Activated B cell treated with CpG ODN at 0.5 μM for 24 hours (primary cell): ENCODE measurements around the gene TAGLN2. TPM values are rescaled to one million over a fixed set of nuclear protein-coding genes. Genes with fewer than 3 reads are reported as not detected.
A peak's percentile ranks its signal among the peaks of the same experiment; 100 is the strongest.

Source experiments
- ATAC-seq: fragments of 200-7000 bp; cut with Tn5 transposase; one replicate; pipeline ENCODE4 v1.10.0; 2021; ENCODE audit warnings: low read depth, mild to moderate bottlenecking, moderate library complexity
- CTCF ChIA-PET: fragments of 350-600 bp; sonication (Branson Sonifier 250); formaldehyde crosslinking; loops from one replicate; lab custom pipeline; 2021; ENCODE audit warnings: antibody characterized with exemption; lab: Charles Lee
- POLR2A ChIA-PET: fragments of 350-600 bp; sonication (Branson Sonifier 250); formaldehyde crosslinking; loops from one replicate; lab custom pipeline; 2021; ENCODE audit warnings: antibody characterized with exemption; lab: Charles Lee
- DNase-seq: peaks from one replicate; pipeline ENCODE4 v3.0.0; 2022
- H3K27ac Mint-ChIP-seq: one replicate; pipeline ENCODE4 v1.8.0; 2020; ENCODE audit warnings: mixed read lengths
- H3K27me3 Mint-ChIP-seq: one replicate; pipeline ENCODE4 v1.8.0; 2021; ENCODE audit warnings: mixed read lengths
- H3K36me3 Mint-ChIP-seq: one replicate; pipeline ENCODE4 v1.8.0; 2021; ENCODE audit warnings: low read depth, mixed read lengths
- H3K4me1 Mint-ChIP-seq: one replicate; pipeline ENCODE4 v1.8.0; 2021; ENCODE audit warnings: mixed read lengths
- H3K4me3 Mint-ChIP-seq: one replicate; pipeline ENCODE4 v1.8.0; 2020; ENCODE audit warnings: mild to moderate bottlenecking, mixed read lengths
- H3K9me3 Mint-ChIP-seq: one replicate; pipeline ENCODE4 v1.8.0; 2020; ENCODE audit warnings: mixed read lengths
- CTCF ChIP-seq: fragments of 200-600 bp; IDR thresholded peaks from one replicate; pipeline ENCODE4 v1.8.0; 2022; ENCODE audit warnings: antibody characterized with exemption, mild to moderate bottlenecking
- intact Hi-C: fragments of 100-400 bp; cut with micrococcal nuclease; formaldehyde crosslinking; loops from one replicate; pipeline ENCODE4 v1.15.1; 2024
- total RNA-seq: library from RNA; stranded (reverse); gene quantifications from 2 replicates; pipeline ENCODE4 v1.2.3, GENCODE V29; 2022

TAGLN2 gene
- total RNA-seq, 1 donor from 2014 or later = 327 TPM

- DNase-seq (no peak), ATAC-seq (no peak)
- Mint-ChIP-seq H3K27ac (no peak overlapping the region), H3K27me3 (peaks cover 25% of the 10 kb centered on the region), H3K4me3 (no peak overlapping the region), H3K4me1 (no peaks in the 10 kb centered on the region), H3K36me3 (no peaks in the 10 kb centered on the region), H3K9me3 (no peaks in the 10 kb centered on the region)
- POLR2A ChIA-PET = no interaction called here
- CTCF ChIA-PET = interaction anchor here (1.2 kb wide), 1 partner anchor 52 kb away, joined by 5 read pairs; no protein-coding TSS in a partner anchor
- no peak for TF ChIP-seq CTCF
- intact Hi-C loops = no loop called here
Measured at GRCh38 chr1:159955456-159955855, 30.1 kb upstream of the TAGLN2 start.

GRCh38 chr1:159953536-159954515 is 28.5 kb upstream of the TAGLN2 start, which contains the start of gene SLAMF9:
TSS of gene SLAMF9 (minus strand) at chr1:159954237. CDS start at chr1:159954137, 100 bp downstream.
- CTCF ChIA-PET = no interaction called here
- ATAC-seq (no peak), DNase-seq (no peak)
- peaks cover 31% of the 10 kb centered on the region for H3K27me3 Mint-ChIP-seq
- no peaks in the 10 kb centered on the region for H3K4me1 Mint-ChIP-seq
- no peak for TF ChIP-seq CTCF
- no peak within 1 kb of the TSS for H3K4me3 Mint-ChIP-seq
- no peaks in the 10 kb centered on the region for H3K9me3 Mint-ChIP-seq
- intact Hi-C loops = no loop called here
- H3K36me3 Mint-ChIP-seq = no peaks in the 10 kb centered on the region
- POLR2A ChIA-PET = no interaction called here
- H3K27ac Mint-ChIP-seq = peak within 1 kb of the TSS; percentile 2

- CTCF ChIA-PET = no interaction called here
- intact Hi-C loops = no loop called here
Measured at GRCh38 chr1:159952932-159953331, 27.6 kb upstream of the TAGLN2 start.

GRCh38 chr1:159951551-159951950 is 26.2 kb upstream of the TAGLN2 start:
- Mint-ChIP-seq H3K4me1 (no peaks in the 10 kb centered on the region), H3K4me3 (no peak overlapping the region), H3K27ac (no peak overlapping the region), H3K9me3 (no peaks in the 10 kb centered on the region), H3K36me3 (no peaks in the 10 kb centered on the region), H3K27me3 (peaks cover 33% of the 10 kb centered on the region)
- ATAC-seq = no peak
- no peak for TF ChIP-seq CTCF
- ChIA-PET POLR2A (no interaction called here), CTCF (no interaction called here)
- DNase-seq = no peak
- intact Hi-C loops = no loop called here

More at GRCh38 chr1:159952932-159953331, 27.6 kb upstream of the TAGLN2 start:
- H3K9me3 Mint-ChIP-seq = no peaks in the 10 kb centered on the region
- no peak for TF ChIP-seq CTCF
- peaks cover 31% of the 10 kb centered on the region for H3K27me3 Mint-ChIP-seq
- ATAC-seq = no peak
- H3K4me1 Mint-ChIP-seq = no peaks in the 10 kb centered on the region
- no peak overlapping the region for H3K27ac Mint-ChIP-seq
- no peaks in the 10 kb centered on the region for H3K36me3 Mint-ChIP-seq
- POLR2A ChIA-PET = no interaction called here
- no peak overlapping the region for H3K4me3 Mint-ChIP-seq
- DNase-seq = no peak

- no peak for TF ChIP-seq CTCF
- DNase-seq (no peak), ATAC-seq (no peak)
- Mint-ChIP-seq H3K36me3 (no peaks in the 10 kb centered on the region), H3K9me3 (no peaks in the 10 kb centered on the region), H3K27ac (no peak overlapping the region), H3K4me3 (no peak overlapping the region), H3K4me1 (peaks cover 2% of the 10 kb centered on the region), H3K27me3 (peaks cover 37% of the 10 kb centered on the region)
- intact Hi-C loops = no loop called here
- POLR2A ChIA-PET = no interaction called here
- CTCF ChIA-PET = no interaction called here
Measured at GRCh38 chr1:159951016-159951415, 25.7 kb upstream of the TAGLN2 start.
